Endodermal cell (in vitro differentiated cells): ENCODE measurements around the gene SLC66A2. TPM values are rescaled to one million over a fixed set of nuclear protein-coding genes. Genes with fewer than 3 reads are reported as not detected.

Experiments used
- DNase-seq: peaks from one replicate; pipeline ENCODE4 v3.0.0-alpha.2; 2017
- H3K27ac ChIP-seq: 2 replicates; pipeline ENCODE4 v1.5.1; 2013; ENCODE audit warnings: mild to moderate bottlenecking, low read depth, low read length, moderate library complexity
- H3K27me3 ChIP-seq: 2 replicates; pipeline ENCODE4 v1.6.1; 2013; ENCODE audit warnings: mild to moderate bottlenecking, low read length, moderate library complexity; ENCODE audit not compliant: insufficient read depth, control insufficient read depth, poor library complexity, severe bottlenecking
- H3K36me3 ChIP-seq: 2 replicates; pipeline ENCODE4 v1.7.0; 2013; ENCODE audit warnings: mild to moderate bottlenecking, low read length, moderate library complexity; ENCODE audit not compliant: control insufficient read depth, insufficient read depth
- H3K4me1 ChIP-seq: one replicate; pipeline ENCODE4 v1.7.0; 2013; ENCODE audit warnings: low read length; ENCODE audit not compliant: control insufficient read depth, insufficient read depth
- H3K4me3 ChIP-seq: 2 replicates; pipeline ENCODE4 v1.5.1; 2013; ENCODE audit warnings: mild to moderate bottlenecking, low read length, moderate library complexity
- H3K9ac ChIP-seq: 2 replicates; pipeline ENCODE4 v1.6.1; 2013; ENCODE audit warnings: mild to moderate bottlenecking, low read length, moderate library complexity; ENCODE audit not compliant: poor library complexity, severe bottlenecking; ENCODE audit errors: extremely low read depth
- H3K9me3 ChIP-seq: 2 replicates; pipeline ENCODE4 v1.6.1; 2013; ENCODE audit warnings: mild to moderate bottlenecking, low read length, moderate library complexity; ENCODE audit not compliant: control insufficient read depth
- H3K27ac Mint-ChIP-seq: 2 replicates; pipeline ENCODE4 v1.8.0; 2020; ENCODE audit warnings: mixed read lengths
- H3K27me3 Mint-ChIP-seq: 2 replicates; pipeline ENCODE4 v1.8.0; 2021; ENCODE audit warnings: mild to moderate bottlenecking, mixed read lengths; ENCODE audit not compliant: insufficient read depth
- H3K36me3 Mint-ChIP-seq: 2 replicates; pipeline ENCODE4 v1.8.0; 2020; ENCODE audit warnings: low read depth, mixed read lengths
- H3K4me1 Mint-ChIP-seq: 2 replicates; pipeline ENCODE4 v1.8.0; 2020; ENCODE audit warnings: mixed read lengths
- H3K4me3 Mint-ChIP-seq: 2 replicates; pipeline ENCODE4 v1.8.0; 2020; ENCODE audit warnings: mild to moderate bottlenecking, moderate library complexity, mixed read lengths
- H3K9me3 Mint-ChIP-seq: 2 replicates; pipeline ENCODE4 v1.8.0; 2020; ENCODE audit warnings: mild to moderate bottlenecking, mixed read lengths
- WGBS, 2 experiments: methylation state at CpG; one replicate each; pipeline versions ENCODE4 v1.1.5 to v1.1.7; 2013; ENCODE audit warnings: missing lambda C conversion rate in 2 of 2, mixed read lengths in 1 of 2; ENCODE audit not compliant: insufficient coverage in 1 of 2, insufficient read length in 1 of 2; 5-methylcytosine and 5-hydroxymethylcytosine counted together
- total RNA-seq, 2 donors: library from RNA; stranded (reverse); fragmentation: NEBNext Ultra II Directional in 1 of 2; extraction: Animal tissue kit (Norgen Biotek cat#: 25700) in 1 of 2; gene quantifications; 2 replicates in 1 of 2; 3 replicates in 1 of 2; pipeline ENCODE4 v1.2.1, GENCODE V29; 2021
- TF ChIP-seq, protein P1 (sequence below): fragments of 200-600 bp; sonication (generic); conservative IDR thresholded peaks from 2 replicates; pipeline ENCODE4 v1.5.0; 2021; ENCODE audit warnings: antibody characterized with exemption, mild to moderate bottlenecking

The SLC66A2 gene
- total RNA-seq, 2 donors from 2014 or later: 30.3 to 32.4 TPM

GRCh38 chr18:79856119-79857007 lies 95.1 kb downstream of the SLC66A2 start:
- no peaks in the 10 kb centered on the region for H3K9me3 ChIP-seq
- DNase-seq: peak; percentile 85
- Mint-ChIP-seq H3K27ac (no peak overlapping the region), H3K9me3 (peaks cover 2% of the 10 kb centered on the region), H3K4me3 (no peak overlapping the region), H3K4me1 (no peaks in the 10 kb centered on the region), H3K27me3 (peaks cover 14% of the 10 kb centered on the region), H3K36me3 (no peaks in the 10 kb centered on the region)
- no peak overlapping the region for H3K4me3 ChIP-seq
- no peaks in the 10 kb centered on the region for H3K36me3 ChIP-seq
- TF ChIP-seq, protein P1, sequence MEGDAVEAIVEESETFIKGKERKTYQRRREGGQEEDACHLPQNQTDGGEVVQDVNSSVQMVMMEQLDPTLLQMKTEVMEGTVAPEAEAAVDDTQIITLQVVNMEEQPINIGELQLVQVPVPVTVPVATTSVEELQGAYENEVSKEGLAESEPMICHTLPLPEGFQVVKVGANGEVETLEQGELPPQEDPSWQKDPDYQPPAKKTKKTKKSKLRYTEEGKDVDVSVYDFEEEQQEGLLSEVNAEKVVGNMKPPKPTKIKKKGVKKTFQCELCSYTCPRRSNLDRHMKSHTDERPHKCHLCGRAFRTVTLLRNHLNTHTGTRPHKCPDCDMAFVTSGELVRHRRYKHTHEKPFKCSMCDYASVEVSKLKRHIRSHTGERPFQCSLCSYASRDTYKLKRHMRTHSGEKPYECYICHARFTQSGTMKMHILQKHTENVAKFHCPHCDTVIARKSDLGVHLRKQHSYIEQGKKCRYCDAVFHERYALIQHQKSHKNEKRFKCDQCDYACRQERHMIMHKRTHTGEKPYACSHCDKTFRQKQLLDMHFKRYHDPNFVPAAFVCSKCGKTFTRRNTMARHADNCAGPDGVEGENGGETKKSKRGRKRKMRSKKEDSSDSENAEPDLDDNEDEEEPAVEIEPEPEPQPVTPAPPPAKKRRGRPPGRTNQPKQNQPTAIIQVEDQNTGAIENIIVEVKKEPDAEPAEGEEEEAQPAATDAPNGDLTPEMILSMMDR: no peak
- H3K4me1 ChIP-seq: no peaks in the 10 kb centered on the region
- WGBS, 2 experiments: 52 to 58% methylated on average over 25 to 26 of the region's 26 CpGs
- H3K27me3 ChIP-seq: peaks cover 13% of the 10 kb centered on the region
- H3K9ac ChIP-seq: no peak overlapping the region
- H3K27ac ChIP-seq: no peak overlapping the region

- TF ChIP-seq, protein P1: no peak
- H3K9ac ChIP-seq: no peak overlapping the region
- H3K9me3 Mint-ChIP-seq: no peaks in the 10 kb centered on the region
- H3K4me3 Mint-ChIP-seq: no peak overlapping the region
- WGBS, 2 experiments: 90 to 94% methylated on average over 10 to 17 of the region's 17 CpGs
- no peaks in the 10 kb centered on the region for H3K4me1 Mint-ChIP-seq
- no peaks in the 10 kb centered on the region for H3K9me3 ChIP-seq
- no peaks in the 10 kb centered on the region for H3K4me1 ChIP-seq
- H3K27me3 Mint-ChIP-seq: peaks cover 6% of the 10 kb centered on the region
- DNase-seq: no peak
- H3K4me3 ChIP-seq: no peak overlapping the region
- no peak overlapping the region for H3K27ac Mint-ChIP-seq
- peaks cover 13% of the 10 kb centered on the region for H3K27me3 ChIP-seq
- no peaks in the 10 kb centered on the region for H3K36me3 Mint-ChIP-seq
- no peaks in the 10 kb centered on the region for H3K36me3 ChIP-seq
- no peak overlapping the region for H3K27ac ChIP-seq
Observed at GRCh38 chr18:79855147-79855933, 96.1 kb downstream of the SLC66A2 start.

DNA sequence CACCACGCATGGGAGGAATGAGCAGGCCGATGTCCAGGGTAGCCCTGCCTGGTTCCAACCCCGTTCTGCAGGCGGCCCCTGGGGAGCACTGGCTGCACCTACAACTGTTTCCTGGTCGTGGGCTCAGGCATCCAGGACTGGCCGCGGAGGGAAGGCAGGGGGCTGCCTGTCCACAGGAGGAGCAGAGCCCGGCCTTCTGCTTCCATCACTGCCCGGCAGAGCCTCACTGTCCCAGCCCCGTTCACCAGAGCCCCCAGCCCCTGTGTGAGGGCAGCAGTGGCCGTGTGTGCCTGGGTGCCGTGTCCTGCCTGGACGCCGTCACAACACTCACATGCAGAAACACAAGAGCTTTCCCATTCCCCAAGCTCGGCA lies 97.5 kb downstream of the SLC66A2 start:
- Mint-ChIP-seq H3K4me3 (no peak overlapping the region), H3K9me3 (no peaks in the 10 kb centered on the region)
- peak; percentile 44 for DNase-seq

More for the DNA sequence above, 97.5 kb downstream of the SLC66A2 start:
- Histone ChIP-seq H3K9ac (no peak overlapping the region), H3K36me3 (no peaks in the 10 kb centered on the region), H3K9me3 (no peaks in the 10 kb centered on the region), H3K27ac (no peak overlapping the region), H3K4me3 (no peak overlapping the region), H3K4me1 (no peaks in the 10 kb centered on the region), H3K27me3 (peaks cover 7% of the 10 kb centered on the region)
- Mint-ChIP-seq H3K4me1 (no peaks in the 10 kb centered on the region), H3K27me3 (peaks cover 3% of the 10 kb centered on the region), H3K27ac (no peak overlapping the region), H3K36me3 (no peaks in the 10 kb centered on the region)
- WGBS, 2 experiments: 88% methylated on average over 6 to 15 of the region's 15 CpGs
- TF ChIP-seq, protein P1: no peak
